GM21515 (cell line): Measurements from ENCODE around the gene EEF1A2.

Experiments used
- ATAC-seq: cut with Tn5 transposase; IDR thresholded peaks from one replicate; pipeline ENCODE4 v1.9.1; 2021; ENCODE audit not compliant: unreplicated experiment

EEF1A2 gene

GRCh38 chr20:63471981-63472831, 26.7 kb downstream of the EEF1A2 start, which contains the start of gene KCNQ2:
TSS of gene KCNQ2 (minus strand) at chr20:63472655. CDS start at chr20:63472463, 192 bp downstream.
- no peak for ATAC-seq

GRCh38 chr20:63471717-63471980, 27.2 kb downstream of the EEF1A2 start:
- no peak for ATAC-seq

GRCh38 chr20:63471002-63471716, 27.7 kb downstream of the EEF1A2 start:
- ATAC-seq = no peak

- no peak for ATAC-seq
Measured at GRCh38 chr20:63470410-63470809, 28.5 kb downstream of the EEF1A2 start.

- no peak for ATAC-seq
Measured at GRCh38 chr20:63469713-63470101, 29.2 kb downstream of the EEF1A2 start.

- ATAC-seq = no peak
Measured at GRCh38 chr20:63469019-63469712, 29.7 kb downstream of the EEF1A2 start.

- ATAC-seq = no peak
Measured at GRCh38 chr20:63468421-63468820, 30.5 kb downstream of the EEF1A2 start.

GRCh38 chr20:63467294-63468083, 31.4 kb downstream of the EEF1A2 start:
- no peak for ATAC-seq

- ATAC-seq = no peak
Measured at GRCh38 chr20:63466861-63467260, 32.0 kb downstream of the EEF1A2 start.

GRCh38 chr20:63466250-63466825, 32.5 kb downstream of the EEF1A2 start:
- ATAC-seq = no peak

GRCh38 chr20:63465380-63466249, 33.3 kb downstream of the EEF1A2 start:
- ATAC-seq = no peak

- no peak for ATAC-seq
Measured at GRCh38 chr20:63464289-63464635, 34.6 kb downstream of the EEF1A2 start.

- no peak for ATAC-seq
Measured at GRCh38 chr20:63463400-63464288, 35.2 kb downstream of the EEF1A2 start.

- no peak for ATAC-seq
Measured at GRCh38 chr20:63462244-63462643, 36.6 kb downstream of the EEF1A2 start.

- ATAC-seq = no peak
Measured at GRCh38 chr20:63461104-63461763, 37.6 kb downstream of the EEF1A2 start.

GRCh38 chr20:63459070-63459380, 39.9 kb downstream of the EEF1A2 start:
- ATAC-seq = no peak

GRCh38 chr20:63458170-63459069, 40.5 kb downstream of the EEF1A2 start:
- no peak for ATAC-seq
